Forelimb muscle (tissue), 1 donor: ENCODE results near the gene TMPRSS3. TPM values are rescaled to one million over a fixed set of nuclear protein-coding genes. Genes with fewer than 3 reads are reported as not detected.

ENCODE experiments used
- DNase-seq: peaks from one replicate; pipeline ENCODE4 v3.0.0-alpha.2; 2013; ENCODE audit warnings: low read depth
- polyA plus RNA-seq: library from polyadenylated mRNA; unstranded; fragments of 120-200 nt; gene quantifications from one replicate; pipeline ENCODE4 v1.2.1, GENCODE V29; 2013; ENCODE audit not compliant: insufficient read length

The TMPRSS3 gene
- polyA plus RNA-seq, 1 donor = not detected

DNA sequence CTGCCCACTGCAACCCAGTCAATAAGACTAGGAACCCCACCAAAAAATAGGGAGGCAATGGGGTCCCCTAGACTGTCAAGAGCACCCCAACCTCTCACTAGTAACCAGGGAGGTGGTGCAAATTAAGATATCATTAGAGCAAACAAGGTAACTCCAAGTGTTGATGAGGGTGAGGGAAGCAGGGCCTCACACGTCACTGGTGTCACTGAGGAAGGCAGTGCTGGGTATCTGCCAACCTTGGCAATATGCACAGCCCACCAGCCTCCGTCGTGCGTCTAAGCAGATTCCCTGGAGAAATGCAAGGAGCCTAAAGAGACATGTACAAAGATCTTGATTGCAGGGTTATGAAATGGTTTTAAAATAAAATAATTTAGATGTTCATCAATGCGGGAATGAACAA, 11.6 kb upstream of the TMPRSS3 start:
- DNase-seq = no peak

DNA sequence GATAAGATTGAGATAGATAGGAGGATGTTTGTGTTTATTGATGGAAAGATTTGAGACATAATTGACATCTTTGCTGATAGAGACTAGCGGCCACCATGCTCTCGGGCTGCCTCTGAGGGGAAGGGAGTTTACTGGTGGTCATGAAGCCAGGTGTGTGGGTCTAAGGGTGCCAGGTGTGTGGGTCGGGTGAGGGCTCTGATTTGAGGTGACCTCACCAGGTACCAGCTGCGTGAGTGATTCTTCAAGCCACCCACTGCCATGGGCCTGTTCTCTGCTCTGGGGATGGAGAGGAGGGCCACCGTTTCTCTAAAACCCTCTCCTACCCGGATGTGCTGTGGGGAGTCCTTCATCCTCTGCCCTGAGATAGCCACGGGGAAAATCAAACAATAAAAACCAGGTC, 11.0 kb upstream of the TMPRSS3 start:
- DNase-seq = no peak

DNA sequence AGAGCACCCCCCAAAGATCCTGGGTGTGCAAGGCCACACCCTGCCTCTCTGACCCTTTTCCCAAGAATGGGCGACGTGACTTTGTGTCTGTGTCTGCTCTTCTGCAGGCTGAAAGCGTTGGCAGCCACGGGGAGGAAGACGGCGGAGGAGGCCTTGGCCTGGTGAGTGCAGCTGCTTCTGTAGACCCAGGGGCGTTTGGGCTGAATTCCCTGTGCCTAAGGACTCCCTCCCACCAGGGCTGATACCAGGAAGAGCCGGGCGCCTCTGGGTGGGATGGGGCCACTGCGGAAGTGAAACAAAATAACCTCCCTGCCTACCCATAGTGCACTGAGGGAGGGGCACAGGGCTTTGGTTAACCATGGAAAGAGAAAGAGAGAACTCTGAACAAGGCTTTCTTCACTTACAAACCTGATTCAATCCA, 10.4 kb upstream of the TMPRSS3 start:
- DNase-seq = no peak

DNA sequence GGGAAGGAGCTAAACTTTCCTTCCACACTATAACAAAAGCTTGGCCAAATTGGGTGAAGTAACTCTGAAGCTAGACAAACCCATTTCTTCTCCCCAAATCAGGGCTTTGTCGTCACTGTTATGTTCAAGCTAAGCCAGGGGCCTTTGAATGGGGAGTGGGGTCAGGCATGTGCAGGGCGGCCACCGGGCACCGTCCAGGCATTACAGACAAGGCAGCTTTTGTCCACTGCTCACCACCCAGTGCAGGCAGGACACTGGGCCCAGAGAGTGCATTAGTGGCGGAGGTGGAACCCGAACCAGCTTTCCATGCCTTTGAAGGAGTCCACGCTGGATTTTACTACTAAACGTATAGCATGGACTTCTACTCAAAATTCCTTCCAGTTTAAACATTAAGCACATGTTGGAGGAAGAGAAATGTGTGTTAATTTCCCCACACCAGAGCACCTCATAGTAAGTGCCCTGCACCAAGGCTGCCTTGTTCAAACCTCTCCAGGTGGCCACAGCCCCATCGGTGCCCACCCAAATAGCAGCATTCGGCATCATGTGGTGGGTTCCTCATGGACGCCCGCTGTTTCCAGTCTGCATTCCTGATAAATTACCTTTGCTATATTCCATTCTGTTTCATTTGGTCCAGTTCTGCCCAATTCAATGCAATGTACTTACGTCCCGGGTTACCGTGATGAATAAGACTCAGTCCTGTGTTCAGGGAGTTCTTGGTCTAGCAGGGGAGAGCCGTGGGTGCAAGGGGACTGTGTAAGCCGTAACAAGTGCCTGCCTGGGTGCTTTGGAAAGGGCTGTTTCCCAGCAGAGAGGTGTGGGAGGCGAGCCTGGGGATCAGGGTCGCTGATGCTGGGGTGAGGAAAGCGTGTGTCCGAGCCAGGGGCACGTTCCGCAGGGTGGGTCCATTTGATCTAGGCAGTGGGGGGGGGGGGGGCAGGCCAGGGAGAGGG, 9.5 kb upstream of the TMPRSS3 start:
- no peak for DNase-seq

DNA sequence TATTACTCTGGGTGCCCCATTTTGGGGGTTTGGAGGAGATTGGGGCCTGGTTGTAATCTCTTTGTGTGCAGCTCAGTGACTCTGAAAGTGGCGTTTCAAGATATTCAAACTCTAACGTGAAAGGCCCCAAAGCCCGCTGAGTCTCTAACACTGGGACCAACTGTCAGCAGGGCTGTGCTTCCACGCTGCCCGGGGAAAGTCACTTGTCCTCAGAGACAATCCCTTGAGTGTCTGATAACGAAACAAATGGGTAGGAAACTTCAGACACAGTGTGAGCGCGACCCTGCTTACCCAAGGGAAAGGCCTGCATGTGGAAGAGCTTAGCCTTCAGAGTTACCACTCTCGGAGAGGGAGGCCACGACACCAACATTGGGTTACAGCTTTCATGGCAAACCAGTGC, 8.7 kb upstream of the TMPRSS3 start:
- DNase-seq = no peak

DNA sequence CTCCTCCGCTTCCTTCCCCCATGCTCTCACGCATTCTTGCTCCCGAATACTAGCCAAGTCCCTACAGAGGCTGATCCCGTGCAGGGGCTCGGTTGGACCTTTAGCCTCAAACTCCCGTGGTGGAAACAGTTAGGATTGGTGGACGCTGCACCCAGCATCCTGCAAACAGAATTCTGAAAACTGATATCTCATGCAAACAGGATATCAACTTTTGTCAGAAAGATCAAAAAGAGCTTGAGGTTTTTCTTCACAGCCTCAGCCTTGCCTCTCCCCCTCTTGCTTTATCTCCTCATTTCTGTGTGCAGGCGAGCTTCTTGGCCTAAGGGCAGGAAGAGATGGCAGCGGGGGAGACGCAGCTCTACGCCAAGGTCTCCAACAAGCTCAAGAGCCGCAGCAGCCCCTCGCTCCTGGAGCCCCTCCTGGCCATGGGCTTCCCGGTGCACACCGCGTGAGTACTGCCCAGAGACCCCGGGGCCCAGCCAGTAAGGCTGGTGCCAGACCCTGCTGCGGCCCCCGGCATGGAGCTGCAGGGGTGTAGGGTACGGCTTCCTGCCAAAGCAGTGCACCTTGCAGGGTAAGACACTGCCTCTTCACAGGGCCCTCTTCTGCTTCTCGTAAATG, 7.9 kb upstream of the TMPRSS3 start, which contains the start of gene UBASH3A:
Gene UBASH3A (plus strand): TSS at position 292 of the 621 bp plus-strand sequence. CDS start 44 bp downstream, at position 336.
- DNase-seq = no peak

DNA sequence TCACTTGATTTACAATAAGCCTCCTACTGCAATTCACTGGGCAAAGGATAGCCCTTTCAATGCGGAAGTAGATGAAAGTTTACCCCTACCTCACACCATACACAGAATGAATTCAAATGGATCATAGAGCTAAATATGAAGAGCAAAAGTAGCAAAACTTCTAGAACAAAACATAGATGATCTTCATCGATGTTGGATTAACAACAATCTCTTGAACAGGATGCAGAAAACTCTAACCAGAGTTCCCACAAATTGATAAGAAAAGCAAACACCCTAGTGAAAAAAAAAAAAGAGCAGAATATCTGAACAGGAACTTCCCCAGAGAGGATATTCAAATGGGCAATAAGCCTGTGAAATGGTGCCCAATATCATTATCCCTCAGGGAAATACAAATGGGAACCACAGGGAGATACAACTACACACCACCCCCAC, 6.0 kb upstream of the TMPRSS3 start:
- no peak for DNase-seq

DNA sequence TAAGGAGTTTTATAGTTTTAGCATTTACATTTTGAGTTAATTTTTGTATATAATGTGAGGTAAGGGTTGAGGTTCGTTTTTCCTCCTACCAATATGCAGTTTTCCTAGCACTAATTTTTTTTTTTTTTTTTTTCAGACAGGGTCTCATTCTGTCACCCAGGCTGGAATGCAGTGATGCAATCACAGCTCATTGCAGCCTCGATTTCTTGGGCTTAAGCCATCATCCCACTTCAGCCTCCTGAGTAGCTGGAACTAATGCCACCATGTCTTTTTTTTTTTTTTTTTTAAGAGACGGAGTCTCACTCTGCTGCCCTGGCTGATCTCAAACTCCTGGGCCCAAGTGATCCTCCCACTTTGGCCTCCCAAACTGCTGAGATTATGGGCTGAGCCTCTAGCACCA, 5.3 kb upstream of the TMPRSS3 start:
- no peak for DNase-seq

DNA sequence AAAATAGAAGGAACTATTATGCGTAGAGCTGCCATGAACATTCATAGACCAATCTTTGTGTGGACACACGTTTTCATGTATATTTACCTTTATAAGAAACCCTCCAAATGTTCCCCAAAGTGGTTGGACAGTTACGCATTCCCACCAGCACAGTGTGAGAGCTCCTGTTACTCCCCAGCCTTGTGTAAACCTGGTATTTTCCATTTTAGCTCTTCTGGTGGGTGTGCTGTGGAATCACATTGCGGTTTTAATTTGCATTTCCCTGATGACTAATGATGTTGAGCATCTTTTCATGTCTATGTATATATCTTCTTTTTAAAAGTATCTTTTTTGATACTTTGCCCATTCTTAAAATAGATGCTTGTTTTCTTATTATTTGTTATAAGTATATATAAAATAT, 4.7 kb upstream of the TMPRSS3 start:
- DNase-seq = no peak

DNA sequence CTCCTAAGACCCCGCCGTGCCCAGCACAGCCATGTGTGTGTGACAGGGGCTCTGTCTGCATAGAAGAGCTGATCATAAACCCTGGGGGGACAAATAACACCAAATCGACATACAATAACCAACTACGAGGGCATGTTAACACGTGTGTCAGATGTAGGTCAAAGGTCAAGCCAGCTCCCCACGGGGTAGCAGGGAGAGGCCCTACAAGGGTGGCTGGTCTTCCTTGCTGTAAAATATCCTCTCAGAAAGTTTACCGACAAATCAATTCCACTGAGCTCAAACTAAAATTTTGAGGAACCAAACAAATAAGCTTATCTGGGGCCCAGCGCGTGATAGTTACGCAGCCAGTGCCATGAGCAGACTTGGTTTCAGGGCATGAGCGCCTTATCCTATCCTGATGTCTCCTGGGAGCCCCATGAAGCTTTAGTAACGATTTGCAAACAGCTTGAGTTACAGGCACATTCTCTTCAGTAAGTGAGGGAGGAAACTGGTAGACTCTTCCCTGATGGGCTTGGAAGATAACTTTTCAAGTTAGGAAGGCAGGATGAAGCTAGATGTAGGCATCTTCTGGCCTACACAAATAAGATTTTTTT, 2.7 kb upstream of the TMPRSS3 start:
- no peak for DNase-seq

DNA sequence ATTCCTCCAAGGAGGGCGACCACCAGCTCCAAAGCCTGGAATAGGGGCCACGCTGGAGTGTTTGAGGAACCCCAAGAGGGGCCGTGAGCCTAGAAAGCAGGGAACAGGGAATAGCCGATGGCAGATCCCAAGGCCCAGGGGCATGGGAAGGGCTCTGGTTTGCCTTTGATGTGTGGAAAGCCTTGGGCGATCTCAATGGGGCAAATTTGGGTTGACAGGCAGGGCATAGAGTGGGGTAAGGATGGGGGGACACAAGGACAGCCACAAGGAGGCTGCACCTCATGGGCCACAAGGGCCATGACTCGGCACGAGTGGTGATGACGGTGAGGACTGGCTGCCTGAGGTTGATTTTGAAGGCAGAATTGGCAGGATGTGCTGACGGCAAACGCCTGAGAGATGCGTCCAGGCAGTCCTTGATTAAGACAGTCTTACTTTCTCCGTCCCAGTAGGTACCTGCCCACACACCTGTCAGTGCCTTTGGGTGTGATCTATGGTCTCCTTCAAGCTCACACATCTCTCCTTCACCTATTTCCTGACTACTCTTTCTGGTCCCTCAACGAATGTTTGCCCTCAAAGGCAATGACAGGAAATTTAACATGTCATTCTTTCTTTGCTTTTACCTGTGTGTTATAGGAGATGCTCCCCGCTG, 2.0 kb upstream of the TMPRSS3 start:
- no peak for DNase-seq

DNA sequence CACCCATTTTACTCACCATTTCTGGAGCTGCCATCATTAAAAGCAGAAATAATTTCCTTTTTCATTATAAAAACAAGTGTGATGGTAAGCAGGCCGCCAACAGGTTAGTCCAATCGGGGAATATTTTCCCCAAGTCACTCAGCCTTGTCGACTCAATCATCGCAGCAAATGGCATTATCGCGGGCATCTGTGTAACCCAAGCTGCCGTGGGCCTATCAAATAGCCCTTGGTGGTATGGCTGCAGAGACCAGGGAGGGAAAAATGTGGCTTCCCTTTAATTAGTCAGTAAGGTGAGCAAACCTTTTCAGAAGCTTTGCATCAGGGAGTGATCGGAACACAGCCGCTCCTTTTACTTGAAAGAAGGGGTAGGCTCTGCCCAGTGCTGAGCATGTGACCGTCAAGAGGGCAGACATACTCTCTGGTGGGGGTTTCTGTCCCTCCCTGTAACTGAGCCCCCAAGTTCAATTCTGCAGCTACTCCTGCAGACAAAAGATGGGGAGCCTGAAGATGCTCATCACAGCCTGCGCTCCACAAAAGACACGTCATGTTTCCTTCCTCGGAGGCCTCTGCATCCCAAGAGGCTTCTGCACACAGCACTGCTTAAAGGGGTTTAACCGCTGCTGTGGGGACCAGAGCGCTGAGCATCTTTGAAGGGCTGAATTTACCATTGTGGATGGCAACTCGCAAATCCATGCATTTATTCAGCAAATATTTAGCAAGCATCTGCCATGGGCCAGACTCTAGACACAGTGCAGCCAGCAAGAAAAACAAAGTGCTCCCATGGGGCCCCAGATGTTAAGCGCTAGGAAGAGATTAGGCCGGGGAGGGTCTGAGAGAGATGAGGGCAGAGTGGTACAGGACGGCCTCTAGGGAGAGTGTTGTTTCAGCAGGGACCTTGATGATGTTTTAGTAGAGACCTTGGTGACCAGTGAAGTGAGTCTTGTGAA, 1.2 kb upstream of the TMPRSS3 start:
- no peak for DNase-seq

DNA sequence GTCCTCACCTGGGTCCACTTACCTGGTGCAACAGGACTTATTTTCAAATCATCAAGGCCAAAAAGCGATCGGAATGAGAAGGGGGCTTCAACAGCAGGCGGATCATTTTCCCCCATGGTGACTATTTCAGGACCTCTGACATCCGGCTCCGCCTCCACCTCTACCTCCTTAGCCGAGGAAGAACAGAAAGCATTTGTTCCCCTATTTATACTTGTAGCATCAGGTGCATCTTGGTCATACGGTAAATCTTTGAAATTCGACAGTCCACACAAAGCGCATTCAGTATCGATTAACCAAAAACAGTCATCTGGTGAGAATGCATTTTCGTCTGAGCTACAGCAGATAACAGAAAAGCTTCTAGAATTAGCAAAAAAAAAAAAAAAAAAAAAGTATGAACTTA, 550 bp downstream of the TMPRSS3 start:
- no peak for DNase-seq

DNA sequence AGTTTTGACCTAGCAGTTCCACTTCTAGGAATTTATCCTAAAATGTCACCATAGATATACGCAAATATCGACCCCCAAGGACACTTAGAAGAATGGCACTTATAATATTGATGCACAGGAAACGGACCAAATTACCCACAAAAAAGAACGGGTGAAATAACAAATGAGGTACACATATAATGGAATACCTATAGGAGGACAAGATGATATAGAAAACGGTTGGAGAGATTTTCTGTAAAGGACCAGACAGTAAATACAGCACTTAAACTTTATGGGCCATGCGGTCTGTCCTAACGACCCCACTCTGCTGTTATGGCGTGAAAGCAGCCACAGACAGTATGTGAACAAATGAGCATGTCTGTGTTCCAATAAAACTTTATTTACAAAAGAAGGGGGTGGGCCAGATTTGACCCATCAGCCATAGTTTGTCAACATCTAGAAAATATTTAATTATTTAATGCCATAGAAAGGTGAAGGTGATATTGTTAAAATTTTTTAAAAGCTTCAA, 2.4 kb downstream of the TMPRSS3 start:
- no peak for DNase-seq

DNA sequence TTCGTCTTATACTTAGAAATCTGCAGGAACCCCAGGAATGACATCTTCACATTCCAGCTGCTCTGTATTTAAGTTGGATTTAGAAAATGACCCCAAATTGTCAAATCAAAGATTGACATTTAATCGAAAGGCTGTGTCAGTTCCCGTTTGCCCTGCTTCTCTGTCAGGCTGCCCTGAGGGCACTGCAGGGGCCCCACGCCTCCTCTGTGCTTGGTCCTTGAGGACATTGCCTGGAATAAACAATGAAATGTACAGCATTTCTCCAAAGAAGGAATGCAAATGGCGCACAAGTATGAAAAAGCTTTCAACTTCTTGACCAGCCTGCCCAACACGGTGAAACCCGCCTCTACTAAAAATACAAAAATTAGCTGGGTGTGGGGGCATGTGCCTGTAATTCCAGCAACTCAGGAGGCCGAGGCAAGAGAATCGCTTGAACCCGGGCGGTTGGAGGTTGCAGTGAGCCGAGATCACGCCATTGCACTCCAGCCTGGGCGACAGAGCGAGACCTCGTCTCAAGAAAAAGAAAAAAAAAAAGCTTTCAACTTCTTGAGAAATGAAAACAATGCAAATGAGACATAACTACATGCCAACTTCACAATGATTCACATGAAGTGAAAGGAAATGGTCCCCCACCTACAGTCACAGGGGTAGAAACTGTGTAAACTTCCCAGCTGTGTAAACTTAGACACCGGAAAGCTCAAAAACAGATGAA, 3.0 kb downstream of the TMPRSS3 start:
- DNase-seq = no peak

DNA sequence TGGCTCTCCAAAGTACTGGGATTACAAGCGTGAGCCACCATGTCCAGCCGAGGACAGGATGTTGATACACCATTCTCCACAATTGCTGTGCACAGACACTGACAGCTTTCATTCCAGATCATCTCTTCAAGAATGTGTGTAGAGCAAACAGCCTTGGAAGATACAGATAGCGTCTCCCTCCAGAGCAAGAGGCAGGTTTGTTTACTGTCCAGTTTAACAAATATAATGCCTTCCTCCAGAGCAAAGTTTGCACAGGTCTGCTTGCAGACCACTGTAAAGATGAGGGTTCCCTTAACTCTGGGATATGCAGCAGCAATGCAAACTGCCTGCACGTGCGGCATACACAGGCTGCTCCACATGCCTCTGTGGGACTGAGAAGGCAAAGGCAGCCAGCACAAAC, 4.6 kb downstream of the TMPRSS3 start:
- no peak for DNase-seq

DNA sequence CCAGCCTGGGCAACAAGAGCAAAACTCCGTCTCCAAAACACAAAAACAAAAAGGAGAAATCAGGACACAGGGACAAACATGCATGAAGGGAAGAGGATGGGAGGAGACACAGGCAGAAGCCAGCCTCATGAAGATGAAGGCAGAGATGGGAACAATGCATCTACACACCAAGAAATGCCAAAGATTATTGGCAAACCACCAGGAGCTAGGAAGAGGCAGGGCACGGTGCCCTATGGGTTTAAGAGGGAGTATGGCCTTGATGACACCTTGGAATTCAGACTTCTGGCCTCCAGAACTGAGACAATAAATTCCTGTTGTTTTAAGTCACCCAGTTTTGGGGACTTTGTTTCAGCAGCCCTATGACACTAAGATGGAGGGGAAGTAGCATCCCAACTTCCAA, 5.2 kb downstream of the TMPRSS3 start:
- DNase-seq = no peak

DNA sequence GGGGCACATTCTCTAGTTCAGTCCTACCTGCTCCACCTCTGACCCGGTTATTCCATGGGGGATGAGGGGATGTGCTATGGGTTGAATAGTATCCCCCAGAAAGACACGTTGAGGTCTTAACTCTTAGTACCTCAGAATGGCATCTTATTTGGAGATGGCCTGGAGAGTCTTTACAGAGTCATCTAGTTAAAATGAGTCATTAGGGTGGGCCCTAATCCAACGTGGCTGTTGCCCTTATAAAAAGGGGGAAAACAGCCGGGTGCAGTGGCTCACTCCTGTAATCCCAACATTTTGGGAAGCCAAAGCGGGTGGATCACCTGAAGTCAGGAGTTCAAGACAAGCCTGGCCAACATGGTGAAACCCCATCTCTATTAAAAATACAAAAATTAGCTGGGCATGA, 5.7 kb downstream of the TMPRSS3 start:
- DNase-seq = no peak

DNA sequence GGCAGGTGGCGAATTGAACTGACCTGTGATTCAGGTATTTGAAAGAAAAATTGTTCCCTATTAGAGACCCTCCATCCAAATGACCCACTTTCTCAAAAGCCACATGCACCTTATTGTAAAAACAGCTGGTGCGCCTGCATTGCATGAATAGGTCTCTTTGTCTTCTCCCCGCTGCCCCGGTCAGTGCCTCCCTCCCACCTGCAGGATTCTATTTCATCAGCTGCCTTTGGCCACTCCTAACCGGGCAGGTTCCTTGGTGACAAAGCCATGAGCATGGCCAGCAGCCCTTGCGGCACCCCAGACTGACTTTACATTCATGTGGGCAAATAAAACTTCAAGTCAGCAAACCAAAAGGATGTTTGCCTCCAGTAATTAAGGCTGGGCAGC, 6.4 kb downstream of the TMPRSS3 start:
- no peak for DNase-seq
